ENCODE measurements around the gene TBCE. TPM values are rescaled to one million over a fixed set of nuclear protein-coding genes. Genes with fewer than 3 reads are reported as not detected.

TBCE gene
- total and polyA plus RNA-seq, 9 of the 15 experiments (the other 6 are each of a cell fraction or from before 2014, with no cell fraction given), result 52.6 to 92.1 (median 82.1) TPM

DNA sequence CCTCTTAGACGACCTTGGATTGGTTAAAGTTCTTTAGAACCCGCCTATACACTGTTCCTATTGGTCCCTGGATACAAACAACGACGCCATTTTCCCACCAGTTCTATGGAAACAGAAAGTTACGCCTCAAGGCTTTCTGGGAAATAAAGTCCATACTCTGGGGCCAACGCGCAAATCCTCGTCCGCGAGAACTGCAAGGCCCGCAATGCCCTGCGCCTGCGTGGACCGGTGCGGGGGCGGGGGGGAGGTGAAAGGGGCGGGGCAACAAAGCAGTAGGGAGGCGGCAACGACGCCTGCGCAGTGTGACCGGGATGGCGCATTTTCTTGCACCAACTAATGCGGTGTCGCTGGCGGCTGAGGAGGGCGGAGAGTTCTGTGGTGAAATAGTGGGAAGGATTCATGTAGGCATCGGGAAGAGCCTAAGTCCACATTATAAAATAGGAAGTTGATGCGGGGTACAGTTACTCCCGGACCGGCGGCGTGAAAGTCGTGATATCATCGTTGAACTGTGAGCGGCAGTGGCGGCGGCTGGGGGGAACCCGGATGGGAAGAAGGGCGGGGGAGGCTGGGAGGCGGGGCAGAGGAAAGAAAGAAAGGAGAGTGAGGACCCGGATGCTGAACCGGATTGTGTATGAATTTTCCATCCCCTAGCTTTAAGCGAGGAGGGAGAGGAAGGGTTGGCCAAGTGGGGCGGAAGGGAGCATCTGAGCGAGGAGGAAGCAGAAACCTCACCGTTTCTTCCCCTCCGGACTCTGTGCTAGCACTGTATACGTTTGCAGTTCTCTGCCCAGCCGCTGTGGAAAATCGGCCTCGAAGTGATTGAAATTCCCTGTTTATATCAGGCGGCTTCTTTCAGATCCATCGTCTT is 38.7 kb upstream of the TBCE start, which contains the start of gene GGPS1 (continued):
- TF ChIP-seq ZNF445 (CRISPR knock-in tag; IDR thresholded peaks at IDR 0.05; ENCODE audit: low read depth), result no peak
- no peak for TF ChIP-seq PREB (CRISPR knock-in tag; IDR thresholded peaks at IDR 0.05)
- no peak for TF ChIP-seq EZH2 (IDR thresholded peaks at IDR 0.05; ENCODE audit: borderline replicate concordance, low read depth, low read length)
- no peak for TF ChIP-seq HSF4 (CRISPR knock-in tag; IDR thresholded peaks at IDR 0.05; ENCODE audit: borderline replicate concordance)
- TF ChIP-seq, protein P1, sequence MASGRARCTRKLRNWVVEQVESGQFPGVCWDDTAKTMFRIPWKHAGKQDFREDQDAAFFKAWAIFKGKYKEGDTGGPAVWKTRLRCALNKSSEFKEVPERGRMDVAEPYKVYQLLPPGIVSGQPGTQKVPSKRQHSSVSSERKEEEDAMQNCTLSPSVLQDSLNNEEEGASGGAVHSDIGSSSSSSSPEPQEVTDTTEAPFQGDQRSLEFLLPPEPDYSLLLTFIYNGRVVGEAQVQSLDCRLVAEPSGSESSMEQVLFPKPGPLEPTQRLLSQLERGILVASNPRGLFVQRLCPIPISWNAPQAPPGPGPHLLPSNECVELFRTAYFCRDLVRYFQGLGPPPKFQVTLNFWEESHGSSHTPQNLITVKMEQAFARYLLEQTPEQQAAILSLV (tag; IDR thresholded peaks at IDR 0.05), result no peak
- TF ChIP-seq ZNF146 (CRISPR knock-in tag; IDR thresholded peaks at IDR 0.05; ENCODE audit: unreplicated experiment), result no peak
- no peak for TF ChIP-seq ZNF121 (CRISPR knock-in tag; conservative IDR thresholded peaks at IDR 0.05)
- no peak for TF ChIP-seq PTRF (tag; IDR thresholded peaks at IDR 0.05)
- peak; percentile 67; the same call in 1 of the 2 replicates for TF ChIP-seq MYC (IDR thresholded peaks at IDR 0.05; ENCODE audit: low read depth, low read length)
- no peak for TF ChIP-seq MYC (CRISPR knock-in tag; IDR thresholded peaks at IDR 0.05; ENCODE audit: borderline replicate concordance, low read depth)
- TF ChIP-seq ZNF232 (CRISPR knock-in tag; IDR thresholded peaks at IDR 0.05), result no peak
- no peak; the same call in 1 of the 2 replicates for TF ChIP-seq ZNF12 (CRISPR knock-in tag; IDR thresholded peaks at IDR 0.05)
- TF ChIP-seq CEBPB (tag; IDR thresholded peaks at IDR 0.05), result 0 out of 2 replicates have a peak, but pooled peaks have one; percentile 22
- no peak for TF ChIP-seq MCM3 (IDR thresholded peaks at IDR 0.05)
- no peak for TF ChIP-seq ZNF407 (IDR thresholded peaks at IDR 0.05; ENCODE audit: low read depth)
- no peak for TF ChIP-seq MTF1 (CRISPR knock-in tag; IDR thresholded peaks at IDR 0.05; ENCODE audit: borderline replicate concordance)
- TF ChIP-seq ZNF224 (CRISPR knock-in tag; IDR thresholded peaks at IDR 0.05), result no peak
- no peak for TF ChIP-seq ARHGAP35 (IDR thresholded peaks at IDR 0.05; ENCODE audit: partially characterized antibody)
- peak; percentile 7; the same call in 1 of the 2 replicates for TF ChIP-seq EHMT2 (IDR thresholded peaks at IDR 0.05)
